NCI-H2107 treated with DMSO at 0.1 percent for 48 hours (cell line): ENCODE results near the gene IDE.
"Not testable (repeated sequence)": the region's sequence is repeated elsewhere in the genome, so short reads cannot be mapped to it uniquely, and the experiment has no call there.

Source experiments
- DNase-seq: peaks from one replicate; lab custom pipeline; 2025; ENCODE audit not compliant: unreplicated experiment; lab: John Stamatoyannopoulos, UW

Gene IDE

GRCh38 chr10:92573798-92574547 is at the start of gene IDE:
IDE (minus strand) TSS chr10:92574093; CDS start chr10:92574019, 74 bp downstream.
- no peak for DNase-seq

- no peak for DNase-seq
Measured at GRCh38 chr10:92619368-92619767, 45.5 kb upstream of the IDE start.

DNA sequence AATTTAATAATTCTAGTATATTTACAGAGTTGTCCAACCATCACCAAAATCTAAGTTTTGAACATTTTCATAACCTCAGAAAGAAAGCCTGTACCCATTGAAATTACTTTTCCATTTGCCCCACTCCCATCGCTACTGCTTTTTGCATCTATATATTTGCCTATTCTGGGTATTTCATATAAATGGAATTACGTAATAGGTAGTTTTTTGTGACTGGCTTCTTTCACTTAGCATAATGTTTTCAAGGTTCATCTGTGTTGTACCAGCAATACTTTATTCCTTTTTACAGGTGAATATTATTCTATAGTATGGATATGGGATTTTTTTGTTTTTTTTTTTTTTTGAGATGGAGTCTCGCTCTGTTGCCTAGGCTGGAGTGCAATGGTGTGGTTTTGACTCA is 41.6 kb upstream of the IDE start:
- DNase-seq: no peak

DNA sequence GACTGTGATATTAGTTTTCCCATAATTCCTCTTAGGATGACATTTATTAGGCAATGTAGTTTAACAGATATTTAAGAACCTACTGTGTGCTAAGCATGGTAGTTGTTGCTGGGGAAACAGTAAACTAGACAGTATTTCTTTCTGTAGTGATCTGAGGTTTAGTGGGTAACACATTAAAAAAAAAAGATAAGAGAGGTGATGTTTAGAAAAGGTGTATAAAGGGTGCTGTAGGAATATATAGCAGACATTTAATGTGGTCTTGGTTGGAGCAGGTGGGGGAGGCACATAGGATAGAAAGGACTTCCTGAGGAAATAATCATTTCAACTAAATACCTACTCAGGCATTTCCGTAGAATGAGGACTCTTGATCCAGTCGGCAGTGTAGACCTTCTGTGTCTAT is 30.9 kb upstream of the IDE start:
- DNase-seq: no peak

DNA sequence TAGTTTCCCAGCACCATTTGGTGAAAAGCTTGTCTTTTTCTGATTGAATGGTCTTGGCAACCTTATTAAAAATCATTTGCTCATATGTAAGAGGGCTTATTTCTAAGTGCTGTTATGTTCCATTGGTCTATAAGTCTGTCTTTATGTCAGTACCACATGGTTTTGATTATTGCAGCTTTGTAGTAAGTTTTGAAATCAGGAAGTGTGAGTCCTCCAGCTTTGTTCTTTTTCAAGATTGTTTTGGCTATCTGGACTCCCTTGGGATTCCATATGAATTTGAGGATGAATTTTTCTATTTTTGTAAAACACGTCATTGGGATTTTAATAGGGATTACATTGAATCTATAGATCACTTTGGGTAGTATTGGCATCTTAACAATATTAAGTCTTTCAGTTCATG is 24.4 kb upstream of the IDE start:
- no peak for DNase-seq

DNA sequence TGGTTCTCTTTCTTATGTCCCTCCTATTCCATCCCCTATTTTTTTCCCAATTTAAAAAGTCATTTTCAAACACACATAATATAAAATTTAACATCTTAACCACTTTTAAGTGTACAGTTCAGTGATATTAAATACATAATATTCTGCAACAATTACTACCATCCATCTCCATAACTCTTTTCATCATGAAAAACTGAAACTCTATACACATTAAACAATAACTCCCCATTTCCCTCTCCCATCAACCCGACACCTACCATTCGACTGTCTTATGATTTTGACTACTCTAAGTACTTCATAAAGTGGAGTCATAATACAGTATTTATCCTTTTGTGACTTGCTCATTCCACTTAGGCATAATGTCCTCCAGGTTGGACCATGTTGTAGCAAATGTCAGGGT is 21.6 kb upstream of the IDE start:
- no peak for DNase-seq

GRCh38 chr10:92593619-92594588 is 20.0 kb upstream of the IDE start:
- no peak for DNase-seq

- DNase-seq: peak; percentile 89
Measured at GRCh38 chr10:92592761-92593618, 19.1 kb upstream of the IDE start, which contains the start of gene KIF11. KIF11 (plus strand) TSS chr10:92593130; CDS start chr10:92593376, 246 bp downstream.

- peak; percentile 35 for DNase-seq
Measured at GRCh38 chr10:92591550-92592022, 17.7 kb upstream of the IDE start.

GRCh38 chr10:92590623-92591549 is 17.0 kb upstream of the IDE start:
- no peak for DNase-seq

- not testable (repeated sequence) for DNase-seq
Measured at GRCh38 chr10:92582347-92582746, 8.5 kb upstream of the IDE start.

DNA sequence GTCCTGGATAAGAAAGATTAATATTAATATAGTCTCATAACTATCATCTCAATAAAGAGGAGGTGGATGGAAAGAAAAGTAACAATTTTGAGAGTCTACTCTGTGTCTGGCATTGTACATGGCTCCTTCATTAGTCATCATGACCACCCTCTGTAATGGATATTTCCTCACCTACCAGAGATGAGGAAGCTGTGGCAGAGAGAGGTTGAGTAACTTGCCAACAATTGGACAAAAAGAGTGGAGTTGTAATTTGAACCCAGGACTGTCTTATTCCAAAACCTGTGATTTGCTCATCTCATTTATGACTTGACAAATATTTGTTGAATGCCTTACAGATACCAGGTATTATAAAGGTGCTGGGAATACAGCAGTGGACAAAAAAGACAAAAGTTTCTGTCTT is 2.1 kb upstream of the IDE start:
- no peak for DNase-seq

DNA sequence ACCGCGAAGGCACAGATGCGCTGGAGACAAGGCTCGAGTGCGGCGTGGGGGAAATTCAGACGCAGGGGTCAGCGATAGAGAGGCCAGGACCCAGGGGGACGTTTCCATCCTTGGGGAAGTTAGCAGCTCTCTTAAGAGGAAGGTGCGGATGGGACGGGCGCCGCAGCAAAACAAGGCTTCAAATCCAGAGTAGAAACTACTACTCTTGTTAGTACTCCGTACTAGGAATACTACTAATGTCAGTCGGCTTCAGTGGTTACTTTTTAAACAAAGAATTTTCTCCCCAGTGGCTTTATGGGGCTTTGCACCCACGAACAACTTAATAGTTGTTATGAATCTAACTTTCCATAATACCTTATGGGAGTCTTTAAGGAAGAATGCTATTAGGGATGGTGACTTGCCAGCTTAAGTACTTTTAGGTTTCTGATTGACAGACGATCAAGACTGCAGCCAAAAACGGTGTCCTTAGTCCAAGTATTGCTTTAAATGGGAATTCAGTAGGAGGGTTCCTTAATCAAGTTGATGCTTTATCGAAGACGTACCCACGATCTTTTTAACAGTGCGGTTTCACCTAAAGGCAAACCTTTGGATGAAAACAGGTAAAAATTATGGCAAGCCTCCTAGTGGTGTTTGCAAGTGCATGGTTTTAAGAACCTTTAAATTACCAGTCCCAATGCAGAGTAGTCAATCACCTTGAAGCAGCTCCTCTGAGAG is 812 bp upstream of the IDE start:
- DNase-seq: no peak

GRCh38 chr10:92573091-92573797 is 649 bp downstream of the IDE start:
- DNase-seq: no peak

DNA sequence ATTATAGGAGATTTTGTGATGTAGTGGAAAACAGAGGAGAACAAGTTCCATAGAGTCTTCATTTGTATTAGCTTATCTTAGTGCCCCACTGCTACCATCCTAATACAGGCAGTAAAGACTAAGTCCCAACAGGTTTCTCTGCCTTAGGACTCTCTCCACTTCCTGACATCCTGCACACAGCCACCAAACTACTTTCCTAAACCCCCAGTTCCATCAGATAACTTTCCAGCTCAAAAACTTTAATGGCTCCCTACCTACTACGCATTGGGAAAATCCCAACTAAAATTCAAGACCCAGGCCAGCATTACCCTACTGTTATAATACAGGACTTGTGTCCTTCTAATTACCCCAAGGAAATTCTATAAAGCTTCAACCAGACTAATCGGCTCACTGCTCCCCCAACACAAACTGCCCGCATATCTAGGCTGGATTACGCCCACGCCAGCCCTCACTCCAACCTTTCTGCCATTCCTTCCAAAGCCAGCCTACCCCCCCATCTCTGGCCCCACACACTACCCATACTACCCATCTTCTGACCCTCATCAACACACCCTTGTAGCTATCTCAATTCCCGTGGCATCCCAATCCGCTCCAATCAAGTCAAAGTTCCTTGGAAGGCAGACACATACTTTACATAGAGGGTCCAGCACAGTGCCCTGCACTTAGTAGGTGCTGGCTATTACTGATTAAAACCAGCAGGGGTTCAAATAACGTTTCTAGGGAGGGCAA is 1.4 kb downstream of the IDE start:
- no peak for DNase-seq

GRCh38 chr10:92571649-92572048 is 2.2 kb downstream of the IDE start:
- DNase-seq: no peak

- DNase-seq: not testable (repeated sequence)
Measured at GRCh38 chr10:92569663-92570062, 4.2 kb downstream of the IDE start.

- DNase-seq: no peak
Measured at GRCh38 chr10:92569071-92569470, 4.8 kb downstream of the IDE start.
